Suppressor macrophage treated with lipopolysaccharide for 1 hour (primary cell): Measurements from ENCODE around the gene LDLRAD3.
A peak's percentile ranks its signal among the peaks of the same experiment; 100 is the strongest.

Experiments used
- DNase-seq, 3 donors: peaks; one replicate each; pipeline ENCODE4 v3.0.0-alpha.2; 2020 to 2022

LDLRAD3 gene

DNA sequence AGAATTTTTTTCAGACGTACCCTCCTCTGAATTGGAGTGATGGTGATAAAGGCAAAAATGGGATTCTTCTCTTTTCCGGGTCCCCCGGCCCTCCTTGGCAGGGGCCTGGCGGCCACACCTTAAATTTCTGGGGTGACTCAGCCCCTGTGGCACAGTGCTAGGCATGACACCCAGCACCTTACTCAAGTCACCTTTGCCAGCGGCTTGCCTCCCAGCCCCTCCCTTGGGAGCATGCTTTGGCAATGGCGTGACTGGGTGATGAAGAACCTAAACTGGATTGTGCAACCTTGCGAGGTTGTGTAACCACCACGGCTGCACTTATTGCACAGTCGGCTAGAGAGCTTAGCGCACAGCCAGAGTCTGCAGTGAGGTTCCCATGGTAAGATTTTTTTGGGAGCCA is 16.2 kb upstream of the LDLRAD3 start:
- peak; percentile 46 to 70 (median 62) for DNase-seq

DNA sequence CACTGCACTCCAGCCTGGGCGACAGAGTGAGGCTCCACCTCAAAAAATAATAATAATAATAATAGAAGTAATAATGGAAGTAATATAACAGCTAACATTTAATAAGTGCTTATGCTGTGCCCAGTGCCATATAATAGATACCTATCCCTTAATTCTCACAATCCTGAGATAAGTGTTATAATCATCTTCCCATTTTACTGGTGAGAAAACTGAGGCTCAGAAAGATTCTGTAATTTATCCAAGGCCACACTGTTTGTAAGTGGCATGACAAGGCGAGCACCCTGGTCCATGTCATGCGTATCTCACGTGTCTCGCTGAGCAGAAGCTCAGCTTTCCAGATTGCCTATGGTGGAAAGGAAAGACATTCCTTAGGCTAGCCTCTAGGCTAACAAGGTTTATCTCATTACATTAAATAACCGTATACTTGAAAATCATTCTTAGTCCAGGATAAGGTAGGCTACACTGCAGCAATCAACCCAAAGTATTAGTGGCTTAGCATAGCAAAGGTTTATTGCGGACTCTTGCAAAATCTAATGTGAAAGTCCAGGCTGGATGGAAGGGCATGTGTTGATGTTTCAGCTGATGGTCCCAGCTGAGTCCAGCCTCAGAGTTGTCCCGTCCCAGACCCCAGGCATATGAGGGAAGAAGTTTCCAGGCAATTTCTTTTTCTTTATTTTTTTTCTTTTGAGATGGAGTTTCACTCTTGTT is 15.0 kb upstream of the LDLRAD3 start:
- no peak for DNase-seq

GRCh38 chr11:35930466-35930865 is 13.4 kb upstream of the LDLRAD3 start:
- no peak for DNase-seq

DNA sequence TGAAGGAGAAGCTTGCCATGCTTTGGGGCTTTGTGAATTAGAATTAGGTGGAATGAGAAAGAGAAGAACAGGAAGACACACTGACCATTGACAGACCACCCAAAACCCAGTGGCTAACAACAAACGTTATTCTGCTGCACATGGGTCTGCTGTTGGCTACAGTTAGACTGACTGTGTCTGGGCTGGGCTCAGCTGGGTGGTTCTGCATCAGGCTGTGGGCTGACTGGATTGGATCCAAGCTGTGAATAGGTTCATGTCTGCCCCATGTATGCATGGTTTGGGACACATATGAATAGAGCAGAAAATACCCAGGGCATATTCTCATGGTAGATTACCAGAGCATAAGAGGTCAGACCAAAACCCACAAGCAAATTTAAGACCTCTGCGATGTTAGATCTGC is 11.7 kb upstream of the LDLRAD3 start:
- no peak for DNase-seq

DNA sequence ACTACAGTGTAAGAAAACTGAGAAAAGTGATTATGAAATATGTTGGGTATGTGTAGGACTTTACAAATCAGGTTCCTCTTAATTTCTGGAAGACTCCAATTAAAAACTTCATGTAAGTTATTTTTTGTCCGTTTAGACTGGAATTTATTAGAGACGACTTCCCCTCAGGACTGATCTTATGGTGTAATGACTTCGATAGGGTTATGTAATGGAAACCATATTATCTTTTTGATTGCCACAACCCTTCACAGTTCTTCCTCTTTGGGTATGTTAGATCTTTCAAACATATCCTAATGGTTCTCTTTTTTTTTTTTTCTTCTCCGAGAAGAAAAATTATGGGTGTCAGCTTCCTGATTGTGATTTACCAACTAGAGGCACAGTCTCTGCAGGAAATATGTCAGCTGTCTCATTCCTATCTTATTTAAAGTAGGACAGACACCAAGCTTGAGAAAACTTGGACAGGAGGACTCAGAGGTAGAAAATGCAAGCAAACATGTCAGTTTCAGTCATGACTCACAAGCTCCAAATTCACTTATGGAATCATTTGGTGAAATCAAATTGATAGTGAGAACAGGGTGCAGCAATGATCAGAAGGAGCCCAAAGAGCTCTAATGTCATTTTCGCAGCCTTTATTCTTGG is 11.1 kb upstream of the LDLRAD3 start:
- DNase-seq, result peak; percentile 64 to 89 (median 86)

DNA sequence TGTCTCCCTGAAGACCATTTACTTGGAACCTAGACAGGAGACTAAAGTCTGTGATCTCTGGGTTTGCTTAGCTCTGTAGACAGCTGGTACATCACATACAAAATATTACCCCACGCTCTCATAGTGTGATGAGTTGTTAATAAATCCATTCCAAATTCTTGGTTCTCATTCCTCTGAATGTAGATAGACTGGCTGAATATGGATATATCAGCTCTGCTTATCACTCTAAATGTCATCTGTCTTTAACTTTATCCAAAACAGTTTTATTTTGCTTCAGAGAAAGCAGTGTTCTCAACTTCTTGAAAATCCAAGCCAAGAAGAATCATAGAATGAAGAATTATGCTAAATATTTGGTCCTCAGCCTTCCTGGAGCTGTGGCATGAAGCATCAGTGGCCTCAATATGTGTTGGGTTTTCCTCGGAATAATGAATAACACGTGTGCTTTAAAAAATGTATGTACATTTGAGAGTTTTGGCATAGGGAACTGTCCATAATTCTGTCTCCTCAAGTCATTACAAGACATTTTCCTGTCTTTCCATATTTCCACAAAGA is 10.5 kb upstream of the LDLRAD3 start:
- no peak for DNase-seq

DNA sequence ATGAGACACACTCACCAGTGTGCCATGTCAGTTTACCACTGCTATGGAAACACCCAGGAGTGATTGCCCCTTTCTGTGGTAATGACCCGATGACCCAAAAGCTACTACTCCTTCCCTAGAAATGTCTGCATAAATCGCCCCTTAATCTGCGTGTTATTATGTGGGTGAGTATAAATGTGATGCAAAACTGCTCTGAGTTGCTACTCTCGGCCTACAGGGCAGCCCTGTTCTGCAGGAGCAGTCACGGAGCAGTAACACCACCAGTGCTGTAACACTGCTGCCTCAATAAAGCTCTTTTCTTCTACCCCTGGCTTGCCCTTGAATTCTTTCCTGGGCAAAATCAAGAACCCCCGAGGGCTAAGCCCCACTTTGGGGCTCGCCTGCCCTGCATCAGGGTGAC is 9.6 kb upstream of the LDLRAD3 start:
- no peak for DNase-seq

DNA sequence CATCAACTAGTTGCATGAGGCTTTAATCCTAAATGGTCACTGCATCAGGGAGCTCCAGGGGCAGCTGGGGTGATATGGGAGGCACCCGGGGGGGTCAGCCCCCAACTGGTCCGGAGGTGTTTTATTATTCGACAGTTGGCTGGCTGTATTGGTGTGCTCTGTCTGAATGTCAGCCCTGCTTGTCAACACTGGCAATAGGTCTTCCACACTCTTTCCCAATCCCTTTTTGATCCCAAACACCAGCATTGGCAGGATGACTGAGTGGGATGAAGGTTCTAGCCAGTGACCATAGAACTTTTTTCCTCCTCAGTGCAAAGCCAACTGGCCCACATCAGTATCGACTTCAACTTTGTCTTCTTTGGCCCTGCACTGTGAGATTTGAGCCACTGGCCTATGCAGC is 8.9 kb upstream of the LDLRAD3 start:
- no peak for DNase-seq

DNA sequence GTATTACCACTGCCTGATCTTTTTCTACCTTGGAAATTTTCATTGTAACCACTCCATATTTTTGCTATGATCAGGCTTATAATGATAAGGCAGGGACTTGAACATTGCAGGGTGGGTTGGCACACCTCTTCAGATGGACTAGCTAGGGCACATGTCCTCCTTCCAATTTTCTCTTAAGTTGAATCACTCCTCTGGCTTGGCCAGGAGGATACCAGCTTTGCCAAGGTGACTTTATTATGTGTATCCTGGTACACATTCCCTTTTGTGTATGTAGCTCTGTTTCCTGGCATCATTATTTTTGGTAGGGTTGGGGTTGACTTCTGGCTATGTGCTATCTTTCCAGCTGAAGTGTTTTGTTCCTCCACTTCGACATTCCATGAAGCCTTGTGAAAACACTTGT is 8.5 kb upstream of the LDLRAD3 start:
- DNase-seq, result no peak

GRCh38 chr11:35937111-35937510 is 6.8 kb upstream of the LDLRAD3 start:
- DNase-seq, result peak; percentile 67 to 92 (median 77)

GRCh38 chr11:35937700-35938099 is 6.2 kb upstream of the LDLRAD3 start:
- peak; percentile 53 to 64 (median 53) for DNase-seq

DNA sequence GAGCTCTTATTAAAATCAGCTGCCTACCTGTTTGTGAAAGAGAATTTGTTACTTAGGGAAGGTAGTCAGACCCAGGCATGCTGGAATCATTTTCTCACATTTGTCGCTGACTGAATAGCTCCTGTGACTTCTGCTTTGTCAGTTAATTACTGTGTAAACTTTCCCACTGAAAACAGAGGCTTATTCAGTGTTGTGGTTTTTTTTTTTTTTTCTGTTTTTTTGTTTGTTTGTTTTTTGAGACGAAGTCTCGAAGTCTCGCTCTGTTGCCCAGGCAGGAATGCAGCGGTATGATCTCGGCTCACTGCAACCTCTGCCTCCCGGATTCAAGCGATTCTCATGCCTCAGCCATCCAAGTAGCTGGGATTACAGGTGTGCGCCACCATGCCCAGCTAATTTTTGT is 5.6 kb upstream of the LDLRAD3 start:
- peak in 2 of 3 donors; percentile 42 to 51 for DNase-seq

GRCh38 chr11:35943309-35943708 is 553 bp upstream of the LDLRAD3 start:
- no peak for DNase-seq

DNA sequence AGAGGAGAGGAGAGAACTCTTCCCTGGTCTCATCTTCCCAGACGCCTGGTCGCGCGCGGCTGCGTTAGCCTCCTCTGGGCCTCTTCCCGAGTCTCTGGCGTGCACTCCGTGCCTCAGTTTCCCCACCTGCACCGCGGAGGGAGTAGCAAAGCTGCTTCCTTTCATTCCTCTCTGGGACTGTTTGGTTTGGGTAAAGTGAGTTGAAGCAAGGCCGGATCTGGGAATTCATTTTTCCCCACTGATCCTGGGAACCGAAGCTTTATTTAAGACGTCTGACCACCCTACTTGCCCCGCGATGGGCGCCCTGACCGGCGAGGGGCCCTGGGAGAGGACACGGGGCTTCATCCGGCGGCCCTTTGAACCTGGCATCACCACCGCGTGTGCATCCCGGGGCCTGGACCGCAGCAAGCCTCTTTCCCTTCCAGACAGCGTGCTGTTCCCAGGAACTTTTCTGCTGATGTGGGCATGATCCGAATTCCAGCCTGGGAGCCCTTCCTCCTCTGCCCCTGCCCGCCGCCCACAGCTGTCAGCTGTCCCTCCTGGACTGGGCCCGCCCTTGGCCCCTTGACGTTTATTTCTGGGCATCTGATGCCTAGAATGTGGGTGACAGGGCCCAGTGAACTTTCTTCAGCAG is 758 bp downstream of the LDLRAD3 start:
- DNase-seq, result no peak

GRCh38 chr11:35945137-35945518 is 1.3 kb downstream of the LDLRAD3 start:
- DNase-seq, result no peak

GRCh38 chr11:35946766-35947165 is 2.9 kb downstream of the LDLRAD3 start:
- DNase-seq, result no peak

DNA sequence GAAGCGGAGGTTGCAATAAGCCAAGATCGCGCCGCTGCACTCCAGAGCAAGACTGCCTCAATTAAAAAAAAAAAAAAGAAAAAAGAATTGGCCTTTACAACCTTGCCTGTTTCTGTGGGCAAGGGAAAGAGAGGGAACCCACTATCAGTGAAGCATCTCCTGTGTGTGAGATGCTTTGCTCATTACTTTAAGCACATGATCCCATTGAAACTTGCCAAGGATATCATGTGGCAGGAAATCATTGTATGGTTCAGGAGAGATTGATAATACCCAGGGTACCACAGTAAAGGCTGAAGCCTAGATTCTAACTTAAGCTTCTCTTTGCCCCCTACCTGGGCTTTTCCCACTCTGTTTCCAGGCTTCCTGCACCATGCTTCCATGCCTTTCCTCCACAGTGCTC is 3.6 kb downstream of the LDLRAD3 start:
- no peak for DNase-seq

- peak in 2 of 3 donors; percentile 11 to 12 for DNase-seq
These were observed 5.4 kb downstream of the LDLRAD3 start for GRCh38 chr11:35949242-35949641.

- DNase-seq, result no peak
These were observed 6.2 kb downstream of the LDLRAD3 start for GRCh38 chr11:35950082-35950481.

GRCh38 chr11:35951680-35952079 is 7.8 kb downstream of the LDLRAD3 start:
- peak; percentile 8 to 38 (median 33) for DNase-seq

- no peak for DNase-seq
These were observed 9.4 kb downstream of the LDLRAD3 start for GRCh38 chr11:35953081-35953760.

- no peak for DNase-seq
These were observed 10.3 kb downstream of the LDLRAD3 start for GRCh38 chr11:35954205-35954604.

- no peak for DNase-seq
These were observed 11.8 kb downstream of the LDLRAD3 start for GRCh38 chr11:35955636-35956035.
